ENCODE measurements around the gene PRELID3B.

Gene PRELID3B

GRCh38 chr20:59007665-59008511 is 34.7 kb downstream of the PRELID3B start:
- no peak for DNase-seq

DNA sequence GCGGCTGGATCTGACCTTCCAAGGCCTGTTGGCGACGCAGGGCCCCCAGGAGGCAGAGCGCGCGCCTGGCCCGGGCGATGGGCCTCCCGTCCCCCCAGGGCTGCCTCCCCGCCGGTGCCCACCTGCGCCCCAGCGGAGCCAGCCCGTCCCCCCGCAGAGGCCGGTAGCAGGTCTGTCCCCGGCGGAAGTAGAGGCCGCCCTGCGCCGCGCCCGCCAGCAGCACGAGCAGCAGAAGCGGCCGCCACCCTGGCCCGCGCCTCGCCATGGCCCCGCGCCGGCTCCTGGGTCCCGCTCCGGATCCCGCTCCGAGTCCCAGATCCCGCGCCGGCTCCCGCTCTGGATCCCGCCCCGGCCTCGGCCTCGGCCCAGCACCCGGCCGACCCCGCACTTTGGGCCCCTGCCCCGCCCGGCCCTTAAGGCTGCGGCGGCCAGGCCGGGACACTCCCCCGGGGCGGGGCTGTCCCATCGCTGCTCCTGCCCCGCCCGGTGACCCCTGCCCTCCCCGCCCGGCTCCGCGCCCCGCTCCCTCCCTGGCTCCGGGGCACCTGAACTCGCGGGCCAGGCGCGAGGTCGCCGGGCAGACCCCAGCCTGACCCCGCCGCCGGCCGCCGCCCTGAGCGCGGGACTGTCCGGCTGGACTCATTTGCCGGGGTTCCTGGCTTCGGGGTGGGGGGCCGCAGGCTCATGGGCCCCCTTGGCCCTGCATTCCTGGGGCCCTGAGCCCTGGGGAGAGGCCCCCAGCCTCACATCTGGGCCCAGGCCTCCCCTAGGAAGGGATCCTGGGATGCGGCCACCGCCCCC is 35.5 kb downstream of the PRELID3B start, which contains the start of gene CTSZ:
Gene CTSZ, minus strand, starts transcription at position 391 of the 801 bp plus-strand sequence. Its CDS starts 126 bp downstream, at position 265.
- DNase-seq = no peak

GRCh38 chr20:59006167-59006863 is 36.3 kb downstream of the PRELID3B start:
- DNase-seq = no peak

GRCh38 chr20:59005523-59006166 is 36.9 kb downstream of the PRELID3B start:
- DNase-seq = no peak

- DNase-seq = no peak
These were observed 37.6 kb downstream of the PRELID3B start for GRCh38 chr20:59004763-59005522.

- no peak for DNase-seq
These were observed 38.2 kb downstream of the PRELID3B start for GRCh38 chr20:59004493-59004762.

- DNase-seq = no peak
These were observed 38.6 kb downstream of the PRELID3B start for GRCh38 chr20:59003836-59004492.

DNA sequence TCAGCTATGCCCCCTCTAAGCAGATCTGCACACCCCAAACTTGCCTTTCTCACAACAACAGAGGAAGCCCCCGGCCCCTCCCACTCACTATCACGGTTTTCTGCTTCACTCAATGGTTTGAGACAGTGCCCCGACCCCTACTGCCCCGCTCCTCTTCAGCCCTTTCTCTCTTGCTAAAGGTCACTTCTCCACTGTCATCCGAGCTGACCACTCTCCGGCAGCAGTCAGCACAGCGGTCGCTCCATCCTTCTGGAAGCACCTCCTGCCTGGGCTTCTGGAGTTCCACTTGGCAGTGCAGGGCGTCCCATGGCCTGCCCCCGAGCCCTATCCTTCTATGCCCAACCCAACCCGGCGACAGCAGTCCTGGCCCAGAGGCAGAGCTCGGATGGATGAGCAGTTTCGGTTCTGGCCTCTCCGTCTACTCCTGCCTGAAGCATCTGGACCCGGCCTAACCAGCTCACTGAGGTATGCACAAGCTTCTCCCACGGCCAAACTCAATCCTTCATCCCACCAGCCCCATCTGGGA is 39.6 kb downstream of the PRELID3B start:
- no peak for DNase-seq

DNA sequence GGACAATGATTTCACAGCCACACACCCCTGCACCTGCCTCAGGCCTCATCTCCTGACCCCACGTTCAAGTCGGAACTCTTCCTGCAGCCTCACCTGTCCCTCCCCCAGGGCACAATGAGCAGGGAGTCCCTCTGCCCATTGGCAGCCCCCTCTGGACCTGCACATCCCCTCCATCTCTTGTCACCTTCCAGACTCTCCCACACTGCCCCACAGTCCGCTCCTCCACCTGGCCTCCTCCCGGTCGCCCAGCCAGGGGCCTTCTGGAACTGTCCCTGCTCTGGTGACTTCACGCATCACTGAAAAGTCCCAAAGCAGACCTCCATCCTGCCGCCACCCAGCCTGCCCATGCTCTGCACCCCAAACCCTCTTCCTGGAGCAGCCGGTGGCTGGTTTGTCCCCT is 40.2 kb downstream of the PRELID3B start:
- no peak for DNase-seq

- DNase-seq = no peak
These were observed 41.0 kb downstream of the PRELID3B start for GRCh38 chr20:59001449-59002171.

DNA sequence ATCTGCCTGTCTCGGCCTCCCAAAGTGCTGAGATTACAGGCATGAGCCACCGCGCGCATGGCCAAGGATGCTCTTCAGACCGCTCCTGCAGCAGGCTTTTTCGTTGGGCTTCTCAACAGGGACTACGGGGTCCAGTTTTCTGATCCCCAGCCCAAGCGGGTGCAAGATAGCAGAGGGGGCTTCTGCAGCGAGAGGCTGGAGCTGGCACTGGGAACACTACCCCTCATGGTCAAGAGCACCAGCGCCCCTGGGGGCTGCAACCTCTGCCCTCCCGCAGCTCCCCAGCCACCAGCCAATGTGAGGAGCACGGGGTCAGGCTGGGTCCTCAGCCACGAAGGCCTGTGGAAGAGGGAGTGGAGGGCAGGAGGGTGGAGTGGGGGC is 41.5 kb downstream of the PRELID3B start:
- DNase-seq = no peak

- DNase-seq = no peak
These were observed 42.3 kb downstream of the PRELID3B start for GRCh38 chr20:59000326-59000725.

DNA sequence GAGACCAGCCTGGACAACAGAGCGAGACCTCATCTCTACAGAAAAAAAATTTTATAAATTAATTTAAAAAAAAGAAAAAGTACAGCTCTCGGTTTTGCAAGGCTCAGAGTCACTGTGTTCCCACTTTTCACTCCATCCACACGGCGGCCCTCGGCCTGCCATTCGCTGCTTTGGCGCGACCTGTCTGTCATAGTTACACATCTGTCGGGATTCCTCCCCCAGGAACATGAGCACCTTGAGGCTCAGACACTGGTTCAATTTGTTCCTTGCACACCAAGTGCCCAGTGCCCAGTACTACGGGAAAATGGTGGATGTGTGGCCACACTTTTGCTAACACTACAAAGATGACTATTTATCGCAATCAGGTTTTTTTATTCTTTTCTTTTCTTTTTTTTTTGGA is 43.9 kb downstream of the PRELID3B start:
- DNase-seq = no peak

- DNase-seq = no peak
These were observed 45.3 kb downstream of the PRELID3B start for GRCh38 chr20:58997141-58997770.

DNA sequence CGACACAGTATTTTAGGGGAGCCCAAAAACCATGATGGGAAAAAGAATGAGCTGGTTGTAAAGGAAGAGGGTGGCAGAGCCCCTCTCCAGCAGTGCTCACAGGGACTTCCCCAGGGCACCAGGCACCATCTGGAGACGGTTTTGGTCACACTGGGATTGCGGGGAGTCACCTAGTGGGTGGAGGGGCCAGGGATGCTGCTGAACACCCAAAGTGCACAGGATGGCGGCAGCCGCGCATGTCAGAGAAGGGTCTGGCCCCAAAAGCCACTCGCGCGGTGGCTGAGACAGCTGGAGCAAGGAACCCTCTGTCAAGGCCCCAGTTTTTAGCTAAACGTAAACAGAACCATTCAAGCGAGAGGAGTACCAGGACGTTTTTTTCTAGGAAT is 46.4 kb downstream of the PRELID3B start:
- DNase-seq = no peak

GRCh38 chr20:58995461-58996225 is 46.9 kb downstream of the PRELID3B start:
- DNase-seq = no peak

DNA sequence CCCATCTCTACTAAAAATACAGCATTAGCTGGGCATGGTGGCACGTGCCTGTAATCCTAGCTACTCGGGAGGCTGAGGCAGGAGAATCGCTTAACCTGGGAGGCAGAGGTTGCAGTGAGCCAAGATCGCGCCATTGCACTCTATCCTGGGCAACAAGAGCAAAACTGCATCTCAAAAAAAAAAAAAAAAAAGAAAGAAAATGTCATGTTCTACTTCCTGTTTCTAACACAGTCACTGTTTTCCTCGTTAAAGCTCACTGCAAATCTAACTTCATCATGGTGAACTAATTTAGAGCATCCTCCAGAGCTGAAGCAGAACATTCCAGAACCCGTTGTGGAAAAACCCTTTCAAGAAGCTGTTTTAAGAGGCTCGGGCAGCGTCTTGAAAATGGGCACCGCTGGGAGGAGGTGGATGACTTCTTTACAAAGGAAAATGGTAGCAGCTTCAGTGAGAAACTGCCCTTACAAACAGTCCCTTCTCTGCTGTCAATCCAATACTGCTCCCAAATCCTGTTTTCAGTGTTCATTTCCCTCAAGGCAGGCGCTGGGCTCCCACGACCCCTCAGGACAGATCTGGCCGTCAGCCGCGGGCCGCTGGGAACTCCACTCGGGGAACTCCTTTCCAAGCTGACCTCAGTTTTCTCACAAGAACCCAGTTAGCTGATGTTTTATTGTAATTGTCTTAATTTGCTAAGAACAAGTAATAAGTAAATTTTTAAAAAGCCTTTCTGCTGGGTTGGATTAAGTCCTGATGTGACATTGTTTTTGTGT is 48.0 kb downstream of the PRELID3B start:
- no peak for DNase-seq

DNA sequence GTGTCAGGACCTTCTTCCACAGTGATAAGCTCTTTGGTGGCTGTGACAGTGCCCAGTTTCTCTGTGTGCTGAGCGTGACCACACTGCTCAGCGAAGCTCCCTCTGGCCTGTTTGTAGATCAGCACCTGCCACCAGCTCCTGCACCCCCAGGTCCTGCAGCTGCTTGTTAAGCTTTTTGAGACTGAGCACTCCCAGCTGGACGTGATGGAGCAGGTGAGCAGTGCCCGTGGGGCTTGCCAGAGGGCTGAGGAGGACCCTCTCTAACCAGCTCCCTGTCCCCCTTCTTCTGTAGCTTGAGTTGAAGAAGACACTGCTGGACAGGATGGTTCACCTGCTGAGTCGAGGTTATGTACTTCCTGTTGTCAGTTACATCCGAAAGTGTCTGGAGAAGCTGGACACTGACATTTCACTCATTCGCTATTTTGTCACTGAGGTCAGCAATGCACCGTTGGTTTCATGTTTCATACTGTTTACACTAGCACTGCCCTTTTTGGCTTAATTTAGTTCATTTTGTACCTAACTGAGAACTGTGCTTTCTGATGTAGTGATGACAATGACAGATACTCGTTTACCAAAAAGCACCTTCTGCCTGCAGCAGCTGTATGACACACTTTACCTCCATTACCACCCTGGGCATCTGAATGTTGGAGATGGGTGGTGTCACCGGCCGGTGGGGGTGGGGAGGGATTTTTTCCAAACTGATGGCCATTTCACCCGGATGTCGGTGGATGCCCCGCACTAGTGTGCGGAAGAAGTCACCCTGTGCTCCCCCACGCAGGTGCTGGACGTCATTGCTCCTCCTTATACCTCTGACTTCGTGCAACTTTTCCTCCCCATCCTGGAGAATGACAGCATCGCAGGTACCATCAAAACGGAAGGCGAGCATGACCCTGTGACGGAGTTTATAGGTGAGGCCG is 49.0 kb downstream of the PRELID3B start:
- no peak for DNase-seq
